ENCODE measurements around the gene ABTB1.

GRCh38 chr3:127687228-127687737 lies 14.5 kb downstream of the ABTB1 start:
- no peak for TF ChIP-seq CTCF (IDR thresholded peaks at IDR 0.05)
- TF ChIP-seq POLR2A (IDR thresholded peaks at IDR 0.05) = no peak
- no peak for TF ChIP-seq POLR2AphosphoS5 (IDR thresholded peaks at IDR 0.05)
- no peak for TF ChIP-seq EP300 (IDR thresholded peaks at IDR 0.05)

Data from stomach (tissue), 4 donors.